SU-DHL-6 (cell line): ENCODE measurements around the gene GOLGA6C.

Source experiments
- H2AFZ ChIP-seq: fragments of 200-600 bp; sonication (generic); 2 replicates; pipeline ENCODE4 v1.6.1; 2014; ENCODE audit warnings: low read depth, mild to moderate bottlenecking, moderate library complexity, mixed read lengths, antibody characterized with exemption, low read length; ENCODE audit not compliant: severe bottlenecking
- H3F3A ChIP-seq: fragments of 200-600 bp; shearing (Covaris generic); 2 replicates; pipeline ENCODE4 v1.6.0; 2016; ENCODE audit warnings: antibody characterized with exemption, mild to moderate bottlenecking; ENCODE audit not compliant: insufficient read depth
- H3K27ac ChIP-seq: fragments of 200-600 bp; sonication (generic); 2 replicates; pipeline ENCODE4 v1.5.1; 2016; ENCODE audit warnings: low read depth, mild to moderate bottlenecking, low read length, moderate library complexity, mixed read lengths
- H3K27me3 ChIP-seq: fragments of 200-600 bp; sonication (generic), shearing (Covaris generic); 2 replicates; pipeline ENCODE4 v1.6.0; 2014; ENCODE audit warnings: mild to moderate bottlenecking, low read length
- H3K36me3 ChIP-seq: fragments of 200-600 bp; sonication (generic); 2 replicates; pipeline ENCODE4 v1.6.1; 2014; ENCODE audit warnings: mild to moderate bottlenecking, low read length, mixed read lengths
- H3K4me2 ChIP-seq: fragments of 300-600, 200-600 bp; shearing (Covaris generic), sonication (generic); 2 replicates; pipeline ENCODE4 v1.6.0; 2014; ENCODE audit warnings: low read length, low read depth, mild to moderate bottlenecking; ENCODE audit not compliant: poor library complexity, severe bottlenecking
- H3K4me3 ChIP-seq: fragments of 200-600 bp; sonication (generic); 2 replicates; pipeline ENCODE4 v1.5.1; 2014; ENCODE audit warnings: antibody characterized with exemption, low read length, mild to moderate bottlenecking, mixed read lengths; ENCODE audit not compliant: insufficient read depth, poor library complexity, severe bottlenecking
- H3K79me2 ChIP-seq: fragments of 200-600 bp; sonication (generic); 2 replicates; pipeline ENCODE4 v1.6.1; 2014; ENCODE audit warnings: mild to moderate bottlenecking, low read length, moderate library complexity; ENCODE audit not compliant: insufficient read depth
- H3K9ac ChIP-seq: fragments of 200-600 bp; sonication (generic); 2 replicates; pipeline ENCODE4 v1.7.0; 2014; ENCODE audit warnings: mild to moderate bottlenecking, low read length
- H3K9me2 ChIP-seq: fragments of 200-600 bp; sonication (generic); replicated peaks from 2 replicates; pipeline ENCODE4 v1.6.1; 2014; ENCODE audit warnings: low read length; ENCODE audit not compliant: insufficient read depth
- H3K9me3 ChIP-seq: fragments of 200-600 bp; sonication (generic); 2 replicates; pipeline ENCODE4 v1.6.1; 2014; ENCODE audit warnings: low read length, mixed read lengths; ENCODE audit not compliant: insufficient read depth
- H4K20me1 ChIP-seq: fragments of 200-600 bp; sonication (generic); 2 replicates; pipeline ENCODE4 v1.6.1; 2014; ENCODE audit warnings: low read depth, mild to moderate bottlenecking, antibody characterized with exemption, low read length, moderate library complexity, mixed read lengths
- CTCF ChIP-seq: fragments of 200-600 bp; sonication (generic); IDR thresholded peaks from one replicate; pipeline ENCODE4 v1.5.1; 2017; ENCODE audit warnings: antibody characterized with exemption, mild to moderate bottlenecking, low read length, moderate library complexity; ENCODE audit not compliant: insufficient read depth, poor library complexity, severe bottlenecking
- EZH2phosphoT487 ChIP-seq: fragments of 200-600 bp; sonication (generic), shearing (Covaris generic); conservative IDR thresholded peaks from 2 replicates; pipeline ENCODE4 v1.6.1; 2018; ENCODE audit warnings: mild to moderate bottlenecking, antibody characterized with exemption, low read length, moderate library complexity, mixed read lengths

The GOLGA6C gene

GRCh38 chr15:75234191-75234810 is 23.8 kb upstream of the GOLGA6C start:
- Histone ChIP-seq H4K20me1 (no peaks in the 10 kb centered on the region), H3K4me3 (no peak overlapping the region), H3K9me3 (no peaks in the 10 kb centered on the region), H3K4me2 (no peak overlapping the region), H3K36me3 (no peaks in the 10 kb centered on the region), H3K27me3 (no peaks in the 10 kb centered on the region), H3K9me2 (no peaks in the 10 kb centered on the region), H3K27ac (no peak overlapping the region), H2AFZ (no peak overlapping the region), H3F3A (no peaks in the 10 kb centered on the region), H3K79me2 (no peaks in the 10 kb centered on the region), H3K9ac (no peak overlapping the region)
- no peak for TF ChIP-seq EZH2phosphoT487
- no peak for TF ChIP-seq CTCF

GRCh38 chr15:75235051-75235673 is 23.0 kb upstream of the GOLGA6C start:
- H3K9me3 ChIP-seq, result no peaks in the 10 kb centered on the region
- H3F3A ChIP-seq, result no peaks in the 10 kb centered on the region
- H3K9ac ChIP-seq, result no peak overlapping the region
- no peaks in the 10 kb centered on the region for H3K79me2 ChIP-seq
- no peak for TF ChIP-seq CTCF
- no peak overlapping the region for H3K4me3 ChIP-seq
- no peak overlapping the region for H3K27ac ChIP-seq
- H2AFZ ChIP-seq, result no peak overlapping the region
- H3K36me3 ChIP-seq, result no peaks in the 10 kb centered on the region
- H3K9me2 ChIP-seq, result no peaks in the 10 kb centered on the region
- H4K20me1 ChIP-seq, result no peaks in the 10 kb centered on the region
- no peaks in the 10 kb centered on the region for H3K27me3 ChIP-seq
- H3K4me2 ChIP-seq, result no peak overlapping the region

- Histone ChIP-seq H4K20me1 (no peaks in the 10 kb centered on the region), H3K9ac (no peak overlapping the region), H3K79me2 (no peaks in the 10 kb centered on the region), H3K4me3 (no peak overlapping the region), H3K36me3 (no peaks in the 10 kb centered on the region), H2AFZ (no peak overlapping the region), H3K27me3 (no peaks in the 10 kb centered on the region), H3K27ac (no peak overlapping the region), H3K9me3 (no peaks in the 10 kb centered on the region), H3F3A (no peaks in the 10 kb centered on the region), H3K4me2 (no peak overlapping the region), H3K9me2 (no peaks in the 10 kb centered on the region)
- no peak for TF ChIP-seq CTCF
- no peak for TF ChIP-seq EZH2phosphoT487
Observed at GRCh38 chr15:75235760-75236729, 22.1 kb upstream of the GOLGA6C start.
